RWPE2 (cell line): ENCODE measurements around the gene DHX30.

ENCODE experiments used
- ATAC-seq: fragments of 200-7000 bp; cut with Tn5 transposase; 3 replicates; pipeline ENCODE4 v1.9.1; 2021; ENCODE audit warnings: low read depth
- DNase-seq: peaks from one replicate; pipeline ENCODE4 v3.0.0-alpha.2; 2020; ENCODE audit warnings: low spot score
- H3K27ac ChIP-seq: fragments of 450-650 bp; 2 replicates; pipeline ENCODE4 v1.5.1; 2017; ENCODE audit warnings: mild to moderate bottlenecking; ENCODE audit not compliant: poor library complexity, severe bottlenecking
- H3K27me3 ChIP-seq: fragments of 250-450 bp; sonication (Bioruptor Pico); 2 replicates; pipeline ENCODE4 v1.5.1; 2021; ENCODE audit warnings: mild to moderate bottlenecking, moderate library complexity; ENCODE audit not compliant: insufficient read depth, poor library complexity, severe bottlenecking
- H3K36me3 ChIP-seq: fragments of 250-450 bp; sonication (Bioruptor Pico); 2 replicates; pipeline ENCODE4 v1.5.1; 2020; ENCODE audit warnings: low read depth, mild to moderate bottlenecking, moderate library complexity
- H3K4me1 ChIP-seq: fragments of 250-450 bp; sonication (Bioruptor Pico); 2 replicates; pipeline ENCODE4 v1.5.1; 2021; ENCODE audit warnings: mild to moderate bottlenecking, moderate library complexity; ENCODE audit not compliant: insufficient read depth, poor library complexity, severe bottlenecking
- H3K4me3 ChIP-seq: fragments of 250-450 bp; sonication (Bioruptor Pico); 2 replicates; pipeline ENCODE4 v1.5.1; 2021; ENCODE audit warnings: mild to moderate bottlenecking, moderate library complexity; ENCODE audit not compliant: severe bottlenecking
- H3K9me3 ChIP-seq: fragments of 250-450 bp; sonication (Bioruptor Pico); 2 replicates; pipeline ENCODE4 v1.5.1; 2021; ENCODE audit warnings: mild to moderate bottlenecking, moderate library complexity; ENCODE audit not compliant: severe bottlenecking
- TF ChIP-seq, protein P1 (sequence below): fragments of 450-650 bp; IDR thresholded peaks from one replicate; pipeline ENCODE4 v1.5.1; 2017; ENCODE audit warnings: mild to moderate bottlenecking, moderate library complexity; ENCODE audit not compliant: poor library complexity, severe bottlenecking

DHX30 gene

DNA sequence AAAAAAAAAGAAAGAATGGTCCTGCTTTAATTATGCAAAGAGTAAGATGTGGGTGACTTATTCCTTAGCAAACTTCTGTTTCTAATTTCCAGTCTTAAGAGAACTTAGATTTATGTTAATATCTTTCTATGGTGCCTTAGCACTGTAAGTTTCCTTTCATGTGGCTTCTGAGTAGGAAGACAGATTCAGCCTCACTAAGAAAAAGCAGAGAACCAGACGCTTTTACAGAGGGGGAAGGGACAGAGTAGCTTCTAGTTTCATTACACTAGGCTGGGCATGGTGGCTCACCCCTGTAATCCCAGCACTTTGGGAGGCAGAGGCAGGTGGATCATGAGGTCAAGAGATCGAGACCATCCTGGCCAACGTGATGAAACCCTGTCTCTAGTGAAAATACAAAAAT, 95.0 kb downstream of the DHX30 start:
- ATAC-seq = no peak
- no peak overlapping the region for H3K4me3 ChIP-seq

DNA sequence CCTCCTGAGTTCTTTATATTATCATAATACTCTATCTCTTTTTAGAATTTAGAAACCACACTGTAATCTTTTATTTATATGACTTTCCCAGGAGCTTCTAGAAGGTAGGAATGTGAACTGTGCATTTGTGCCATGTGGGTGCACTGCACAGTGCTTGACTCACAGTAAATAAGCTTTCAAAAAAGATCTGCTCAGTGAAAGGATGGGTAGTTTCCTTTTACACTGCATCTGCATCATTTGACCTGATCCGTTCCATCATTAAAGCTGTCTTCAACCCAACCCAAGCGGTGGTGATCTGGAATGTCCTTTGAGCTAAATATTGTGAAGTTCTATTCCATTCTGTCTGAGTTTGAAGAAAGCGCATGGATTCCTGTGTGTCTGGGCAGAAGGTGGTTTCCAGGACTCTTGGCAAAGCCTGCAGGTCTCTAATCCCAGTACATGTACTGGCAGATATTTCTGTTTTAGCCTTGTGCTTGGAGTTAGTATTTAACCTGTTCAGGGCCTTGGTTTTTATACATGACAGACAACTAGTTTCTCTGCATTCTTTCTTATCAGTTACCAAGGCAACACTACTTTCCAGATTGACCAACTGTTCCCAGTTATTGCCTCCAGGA, 96.7 kb downstream of the DHX30 start:
- DNase-seq (no peak), ATAC-seq (no peak; the same call in 2 of the 3 replicates)
- Histone ChIP-seq H3K27me3 (peaks cover 3% of the 10 kb centered on the region), H3K4me1 (no peaks in the 10 kb centered on the region), H3K27ac (no peak overlapping the region), H3K9me3 (no peaks in the 10 kb centered on the region), H3K4me3 (no peak overlapping the region), H3K36me3 (peaks cover 71% of the 10 kb centered on the region)
- TF ChIP-seq, protein P1, sequence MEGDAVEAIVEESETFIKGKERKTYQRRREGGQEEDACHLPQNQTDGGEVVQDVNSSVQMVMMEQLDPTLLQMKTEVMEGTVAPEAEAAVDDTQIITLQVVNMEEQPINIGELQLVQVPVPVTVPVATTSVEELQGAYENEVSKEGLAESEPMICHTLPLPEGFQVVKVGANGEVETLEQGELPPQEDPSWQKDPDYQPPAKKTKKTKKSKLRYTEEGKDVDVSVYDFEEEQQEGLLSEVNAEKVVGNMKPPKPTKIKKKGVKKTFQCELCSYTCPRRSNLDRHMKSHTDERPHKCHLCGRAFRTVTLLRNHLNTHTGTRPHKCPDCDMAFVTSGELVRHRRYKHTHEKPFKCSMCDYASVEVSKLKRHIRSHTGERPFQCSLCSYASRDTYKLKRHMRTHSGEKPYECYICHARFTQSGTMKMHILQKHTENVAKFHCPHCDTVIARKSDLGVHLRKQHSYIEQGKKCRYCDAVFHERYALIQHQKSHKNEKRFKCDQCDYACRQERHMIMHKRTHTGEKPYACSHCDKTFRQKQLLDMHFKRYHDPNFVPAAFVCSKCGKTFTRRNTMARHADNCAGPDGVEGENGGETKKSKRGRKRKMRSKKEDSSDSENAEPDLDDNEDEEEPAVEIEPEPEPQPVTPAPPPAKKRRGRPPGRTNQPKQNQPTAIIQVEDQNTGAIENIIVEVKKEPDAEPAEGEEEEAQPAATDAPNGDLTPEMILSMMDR = no peak

More for the DNA sequence above, 95.0 kb downstream of the DHX30 start:
- DNase-seq = no peak
- TF ChIP-seq, protein P1 = no peak
- H3K27me3 ChIP-seq = peaks cover 3% of the 10 kb centered on the region
- H3K27ac ChIP-seq = no peak overlapping the region
- H3K36me3 ChIP-seq = peaks cover 78% of the 10 kb centered on the region
- no peaks in the 10 kb centered on the region for H3K4me1 ChIP-seq
- no peaks in the 10 kb centered on the region for H3K9me3 ChIP-seq
